Amygdala (tissue), 56 donors: ENCODE measurements around the gene UNC13B.

Experiments used
- DNase-seq, 56 donors: peaks; one replicate each; lab custom pipeline; 2025; lab: John Stamatoyannopoulos, UW

UNC13B gene

DNA sequence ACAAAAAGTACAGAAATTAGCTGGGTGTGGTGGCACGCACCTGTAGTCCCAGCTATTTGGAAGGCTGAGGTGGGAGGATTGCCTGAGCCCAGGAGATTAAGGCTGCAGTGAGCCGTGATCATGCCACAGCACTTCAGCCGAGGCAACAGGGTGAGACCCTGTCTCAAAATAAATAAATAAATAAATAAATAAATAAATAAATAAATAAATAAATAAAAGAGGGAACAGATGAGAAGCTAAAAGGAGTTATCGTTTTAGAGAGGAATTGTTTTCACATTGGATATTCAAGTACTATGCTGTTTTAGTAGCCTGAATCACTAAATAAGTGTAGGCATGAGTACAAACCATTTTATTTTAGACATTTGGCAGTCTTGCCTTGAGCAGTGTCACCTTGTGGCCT lies 151.7 kb downstream of the UNC13B start:
- no peak for DNase-seq

DNA sequence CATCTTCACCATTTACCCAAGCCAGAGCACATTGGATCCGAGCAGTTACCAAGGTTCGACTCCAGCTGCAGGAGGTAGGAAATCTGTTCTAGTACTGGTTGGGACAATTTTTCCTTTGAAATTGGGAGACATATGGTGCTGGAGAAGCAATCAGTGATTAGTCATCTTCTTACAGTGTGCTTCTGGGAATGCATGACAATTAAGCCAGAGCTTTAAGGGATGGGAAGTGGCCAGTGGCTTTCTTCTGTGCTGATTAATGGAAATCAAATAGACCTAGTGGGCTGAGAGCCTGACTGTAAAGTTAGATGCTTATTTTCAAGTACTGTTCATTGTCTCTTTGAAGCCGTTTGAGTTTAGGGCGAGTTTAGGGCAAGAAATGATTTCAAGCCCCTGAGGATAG lies 152.1 kb downstream of the UNC13B start:
- DNase-seq: no peak

DNA sequence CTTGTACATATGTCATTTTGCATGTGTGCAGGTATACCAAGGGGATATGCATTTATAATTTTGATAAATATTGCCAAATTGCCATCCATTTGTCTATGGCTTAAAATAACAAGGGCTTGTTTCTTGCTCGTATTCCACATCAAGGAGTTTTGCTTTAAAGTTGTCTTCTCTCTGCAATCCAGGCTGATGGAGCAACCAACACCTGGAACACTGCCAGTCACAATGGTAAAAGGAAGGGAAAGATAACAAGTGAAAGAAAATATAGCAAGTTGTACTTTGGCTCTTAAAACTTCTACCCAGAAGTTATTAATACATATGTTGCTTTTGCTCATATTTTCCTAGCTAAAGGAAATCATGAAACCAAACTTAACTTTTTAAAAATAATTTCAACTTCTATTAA lies 156.9 kb downstream of the UNC13B start:
- DNase-seq: no peak

DNA sequence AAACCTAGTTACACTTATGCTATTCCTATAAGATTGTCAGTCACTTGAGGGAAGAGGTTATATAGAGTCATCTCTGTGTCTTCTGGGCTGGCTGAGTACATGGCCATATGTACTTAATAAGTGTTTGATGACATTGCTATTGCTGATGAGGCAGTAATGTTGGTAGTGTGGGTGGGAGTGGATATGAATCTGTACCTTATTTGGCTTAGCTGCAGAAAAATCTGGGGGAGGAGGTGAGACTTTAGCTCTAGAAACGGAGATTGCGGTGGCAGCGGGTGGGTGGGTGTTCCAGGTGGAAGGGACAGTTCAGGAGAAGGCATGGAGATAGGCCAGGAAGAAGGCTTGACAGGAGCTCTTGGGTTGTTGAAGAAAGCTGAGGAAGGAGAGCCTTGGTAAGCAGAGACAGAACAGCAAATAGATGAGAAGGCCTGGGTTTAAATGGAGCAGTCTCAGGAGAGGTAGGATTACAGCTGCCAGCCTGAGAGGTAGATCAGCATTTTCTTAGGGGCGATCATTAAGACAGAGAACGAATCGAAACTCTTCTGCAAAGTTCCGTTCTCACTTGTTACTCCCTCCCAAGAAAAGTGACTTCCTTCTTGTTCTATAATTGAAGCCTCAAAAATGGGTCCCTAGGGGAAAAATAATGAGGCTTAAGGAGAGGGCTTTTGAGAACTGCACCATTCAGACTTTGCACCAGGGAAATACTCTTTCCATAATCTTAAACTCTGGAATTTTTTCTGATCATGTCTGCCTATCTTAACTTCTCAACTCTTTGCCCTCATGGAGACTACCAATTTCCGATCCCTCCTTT lies 160.5 kb downstream of the UNC13B start:
- peak in 11 of 56 donors; percentile 2 to 31 (median 16) for DNase-seq

DNA sequence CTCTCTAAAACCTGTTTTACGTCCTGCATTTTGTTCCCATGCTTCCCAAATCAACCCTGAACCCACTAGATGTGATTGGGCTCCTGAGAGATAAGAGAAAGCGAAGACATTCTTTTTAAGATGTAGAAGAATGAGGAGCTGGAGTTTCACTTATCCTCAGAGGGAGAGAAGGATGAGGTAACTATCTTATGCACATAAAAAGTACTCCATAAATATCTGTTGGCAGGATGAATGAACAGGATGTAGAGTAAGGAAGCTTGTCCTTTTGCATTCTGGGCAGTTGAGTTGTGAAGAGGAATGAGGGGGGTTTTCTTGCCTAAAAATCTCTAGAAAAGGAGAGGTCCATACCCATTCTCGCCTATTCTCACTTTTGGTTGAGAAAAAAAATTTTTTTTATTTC lies 163.2 kb downstream of the UNC13B start:
- DNase-seq: no peak

DNA sequence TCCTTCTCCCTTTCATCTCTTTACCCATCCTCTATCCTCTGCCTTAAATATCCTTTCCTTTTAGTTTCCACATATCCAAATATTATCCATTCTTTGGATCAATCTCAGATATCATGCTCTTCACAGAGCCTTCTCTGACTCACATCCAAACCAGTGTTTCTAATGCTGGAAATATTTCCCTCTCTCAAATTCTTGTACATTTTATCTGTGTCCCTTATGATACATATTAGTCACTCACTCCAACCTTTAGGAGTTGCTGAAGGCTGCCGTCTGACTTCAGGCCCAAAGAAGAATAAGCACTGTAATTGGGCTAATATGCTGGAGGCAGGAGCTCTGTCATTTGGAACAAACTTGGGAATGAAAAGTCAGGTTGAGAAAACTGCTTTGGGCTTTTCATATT lies 171.7 kb downstream of the UNC13B start:
- no peak for DNase-seq

DNA sequence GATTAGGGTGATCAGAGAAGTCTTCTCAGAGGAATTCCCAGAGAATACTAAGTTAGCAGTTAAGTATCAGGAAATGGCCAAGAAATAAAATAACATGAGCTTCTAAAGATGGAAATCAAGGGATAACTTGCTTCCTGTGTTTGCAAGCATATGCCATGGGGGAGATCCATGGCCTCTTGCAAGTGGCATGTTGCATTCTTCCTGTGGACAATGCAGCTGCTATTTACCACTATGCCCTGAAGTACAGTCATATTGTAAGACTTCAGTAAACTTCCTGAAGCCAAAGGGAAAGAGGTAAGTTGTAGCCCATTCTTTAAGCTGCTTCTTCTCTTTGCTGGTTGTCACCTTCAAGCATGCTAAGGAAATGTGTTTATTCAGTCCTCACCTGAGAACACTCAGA lies 173.4 kb downstream of the UNC13B start:
- DNase-seq: no peak

DNA sequence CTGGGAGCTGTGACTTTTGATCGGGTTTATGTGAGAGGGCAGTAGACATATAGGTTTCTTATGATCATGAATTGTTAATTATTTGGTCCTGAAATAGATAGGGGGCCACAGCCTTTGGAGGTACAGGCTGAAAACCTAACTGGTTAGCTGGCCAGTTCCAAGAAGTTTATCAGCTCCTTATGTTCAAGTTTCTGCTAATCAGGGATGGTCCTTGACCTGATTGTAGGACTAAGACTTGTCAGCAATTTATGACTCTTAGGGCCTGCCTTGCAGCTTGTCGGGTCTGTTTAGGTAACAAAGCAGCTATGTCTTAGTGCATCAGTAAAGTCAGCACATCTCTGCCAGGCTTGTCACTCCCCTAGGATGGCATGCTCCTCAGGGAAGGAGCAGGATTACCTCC lies 176.3 kb downstream of the UNC13B start:
- no peak for DNase-seq

DNA sequence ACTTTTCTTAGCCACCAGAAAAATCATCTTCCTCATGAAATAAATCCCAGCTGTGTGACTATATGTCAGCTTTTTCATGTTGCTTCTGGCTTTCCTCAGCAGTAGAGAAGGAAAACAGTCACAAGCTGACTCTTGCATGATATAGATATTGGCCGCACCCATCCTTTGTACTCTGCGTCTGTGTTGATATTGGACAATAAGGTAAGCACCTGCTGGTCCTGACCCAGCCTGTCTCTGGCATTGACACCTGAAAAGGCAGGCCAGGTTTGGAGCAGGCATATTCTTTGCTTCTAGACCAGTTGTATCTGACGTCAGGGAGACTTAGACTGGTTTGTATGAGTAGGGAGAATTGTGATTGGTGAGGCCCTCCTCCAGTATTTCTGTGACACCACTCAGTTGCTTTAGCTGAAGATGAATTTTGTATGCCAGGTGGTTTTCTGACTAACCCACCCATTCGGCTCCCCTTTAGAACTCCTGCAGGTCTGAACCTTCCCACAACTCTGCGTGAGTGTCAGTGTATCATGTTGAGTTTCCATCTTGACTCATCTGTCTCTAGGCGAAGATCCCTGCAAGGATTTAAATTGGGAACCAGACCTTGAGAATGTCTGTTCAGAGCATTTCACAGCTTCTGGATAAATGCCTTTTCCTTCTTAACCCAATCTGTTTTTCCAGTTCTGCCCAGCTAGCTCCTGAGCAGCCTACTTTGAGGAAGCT lies 176.9 kb downstream of the UNC13B start:
- DNase-seq: peak in 1 of 56 donors; percentile 7

DNA sequence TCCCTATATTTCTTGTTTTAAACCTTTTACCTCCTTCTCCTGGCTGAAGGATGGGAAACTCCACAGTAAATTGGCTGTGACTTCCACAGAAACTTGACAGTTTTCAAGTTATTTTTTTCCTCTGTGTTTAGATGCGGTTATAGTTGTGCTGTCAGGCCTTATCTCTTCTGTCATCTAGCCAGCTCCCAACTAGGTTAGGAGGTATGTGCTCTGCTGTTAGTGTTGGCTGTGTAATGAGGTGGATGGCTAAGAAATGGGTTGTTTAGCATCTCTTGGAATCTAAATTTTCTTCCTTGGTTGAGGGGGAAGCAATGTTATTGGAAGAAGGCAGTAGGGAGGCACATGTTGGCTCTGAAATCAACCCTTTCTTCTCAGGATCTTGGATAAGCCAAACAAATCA lies 178.2 kb downstream of the UNC13B start:
- no peak for DNase-seq

DNA sequence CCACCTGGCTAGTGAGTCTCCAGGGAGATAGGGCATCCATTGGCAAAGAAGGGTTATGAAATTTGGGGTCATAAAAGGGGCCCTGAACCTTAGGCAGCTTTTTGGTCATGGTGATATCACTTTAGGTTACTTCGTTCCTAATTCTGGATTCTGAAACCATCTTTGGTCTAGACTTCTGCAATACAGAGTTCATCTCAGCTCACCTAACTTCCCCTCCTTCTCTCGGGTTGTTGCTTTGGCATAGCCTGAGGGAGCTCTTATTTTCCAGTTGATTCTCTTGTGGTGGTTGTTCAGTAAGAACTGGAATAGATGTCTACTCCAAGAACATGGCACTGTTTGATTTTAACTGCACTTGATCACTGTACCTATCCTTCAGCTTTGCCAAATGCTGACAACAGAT lies 179.2 kb downstream of the UNC13B start:
- DNase-seq: no peak

DNA sequence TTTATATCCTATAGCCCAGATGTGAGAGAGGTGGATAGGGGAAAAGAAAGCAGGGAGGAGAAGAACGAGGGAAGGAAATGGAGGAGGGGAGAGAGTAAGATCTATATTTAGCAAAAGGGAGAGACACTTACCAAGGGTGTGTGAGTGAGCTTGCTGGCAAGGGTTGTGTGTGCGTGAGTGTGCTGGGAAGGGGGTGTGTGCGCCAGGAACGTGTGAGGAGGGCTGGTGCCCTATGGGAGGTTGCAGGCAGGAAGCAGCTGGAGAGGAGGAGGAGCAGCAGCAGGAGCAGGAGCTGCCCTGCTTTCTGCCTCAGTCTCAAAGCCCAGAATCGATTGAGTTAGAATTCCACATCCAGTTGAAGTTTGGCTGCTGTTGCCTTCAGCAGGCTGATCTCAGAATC lies 179.8 kb downstream of the UNC13B start:
- peak in 21 of 56 donors; percentile 2 to 56 (median 20) for DNase-seq

DNA sequence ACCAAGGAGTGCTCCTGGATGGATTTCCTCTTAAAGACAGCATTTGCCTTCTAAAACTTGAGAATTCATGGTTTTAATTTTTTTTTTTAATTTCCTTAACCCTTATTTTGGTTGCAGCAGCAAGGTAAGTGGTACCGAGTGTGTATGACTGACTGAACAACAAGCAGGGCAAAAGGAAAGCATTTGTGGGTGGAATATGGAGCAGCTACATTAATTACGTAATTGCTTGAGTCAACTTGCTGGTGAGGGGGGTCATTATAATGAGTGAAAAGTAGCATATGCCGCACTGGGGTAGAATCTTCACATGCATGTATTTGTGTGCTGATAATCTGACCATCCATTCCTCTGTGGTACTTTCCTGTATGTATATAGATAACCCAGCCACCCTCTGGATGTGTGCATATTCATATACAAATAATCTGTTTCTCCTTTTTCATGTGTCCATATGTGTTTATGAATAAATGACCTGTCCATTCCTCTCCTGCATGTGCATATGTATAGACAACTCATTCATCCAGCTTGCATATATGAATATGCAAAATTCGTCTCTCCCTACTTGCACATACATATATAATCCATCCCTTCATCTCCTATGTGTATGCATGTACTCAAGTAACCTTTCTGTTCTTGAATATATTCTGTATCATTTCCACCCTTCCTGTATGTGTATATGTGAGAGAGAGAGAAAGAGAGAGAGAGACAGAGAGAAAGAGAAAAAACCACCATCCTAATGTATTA lies 180.6 kb downstream of the UNC13B start:
- DNase-seq: no peak

DNA sequence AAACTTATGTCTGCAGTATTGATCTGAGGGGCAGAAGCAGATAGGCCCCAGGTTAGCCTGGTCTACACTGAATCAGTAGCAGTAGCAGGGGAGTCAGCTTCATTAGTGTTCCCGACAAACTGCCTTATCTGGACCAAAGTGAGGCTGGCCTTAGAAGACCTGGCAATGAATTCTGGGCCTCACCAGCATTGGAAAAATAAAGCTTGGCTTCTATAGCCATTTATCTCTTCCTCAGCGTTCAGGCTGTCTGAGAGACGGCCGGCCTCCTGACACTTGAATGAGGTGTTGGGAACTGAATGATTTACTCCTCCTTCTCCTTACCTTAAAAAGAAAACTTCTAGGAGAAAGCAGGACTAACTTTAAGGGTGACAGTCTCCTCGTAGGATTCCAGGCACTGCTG lies 186.3 kb downstream of the UNC13B start:
- no peak for DNase-seq

DNA sequence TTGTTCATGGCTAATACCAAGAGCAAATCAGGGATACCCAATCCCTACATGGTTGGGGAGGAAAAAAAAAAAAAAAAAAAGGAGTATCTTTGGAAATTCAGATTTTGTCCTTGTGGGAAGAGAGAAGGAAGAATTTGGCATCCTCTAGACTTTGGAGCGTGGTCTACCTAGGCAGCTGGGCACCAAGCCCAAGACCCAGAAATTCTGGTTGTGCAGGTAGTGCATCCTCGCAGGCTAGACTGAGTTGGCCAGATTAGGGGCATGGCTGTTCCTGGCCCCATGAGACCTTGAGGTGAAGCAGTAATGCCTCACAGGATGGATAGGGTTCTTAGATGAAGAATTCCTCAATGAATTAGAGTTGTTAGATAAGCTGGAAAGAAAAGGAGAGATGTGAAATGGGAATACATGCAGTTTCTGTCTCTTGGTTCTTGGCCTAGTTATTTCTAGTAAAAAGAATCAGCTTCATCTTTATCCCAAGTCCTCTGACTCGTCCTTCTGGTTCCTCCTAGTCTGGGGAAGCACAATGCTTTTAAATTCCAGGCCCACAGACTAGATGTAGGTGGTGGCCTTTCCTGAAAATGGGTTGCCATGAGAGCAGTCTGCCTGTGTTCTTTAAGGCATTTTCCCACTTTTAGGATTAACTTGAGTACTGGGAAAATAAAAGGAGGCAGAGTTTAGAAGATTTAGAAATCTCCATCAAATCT lies 187.6 kb downstream of the UNC13B start:
- no peak for DNase-seq

DNA sequence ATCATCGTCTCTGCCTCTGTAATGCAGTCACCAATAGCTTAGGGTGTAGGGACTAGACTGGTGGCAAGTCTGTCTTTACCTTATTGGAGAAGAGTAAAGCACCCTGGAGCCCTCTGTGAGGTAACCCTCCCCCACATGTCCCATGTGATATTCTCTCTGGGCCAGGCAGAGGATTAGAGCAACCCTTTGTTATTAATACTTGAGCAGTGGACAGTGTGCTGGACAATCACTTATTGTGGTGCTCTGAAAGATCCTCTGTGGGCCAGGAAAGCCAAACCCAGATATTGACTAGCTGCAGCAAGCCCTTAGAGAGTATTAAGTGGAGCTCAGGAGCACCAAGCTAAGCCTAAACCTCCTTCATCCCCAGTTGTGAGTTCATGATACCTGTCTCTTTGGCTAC lies 188.4 kb downstream of the UNC13B start:
- peak in 35 of 56 donors; percentile 2 to 83 (median 39) for DNase-seq

DNA sequence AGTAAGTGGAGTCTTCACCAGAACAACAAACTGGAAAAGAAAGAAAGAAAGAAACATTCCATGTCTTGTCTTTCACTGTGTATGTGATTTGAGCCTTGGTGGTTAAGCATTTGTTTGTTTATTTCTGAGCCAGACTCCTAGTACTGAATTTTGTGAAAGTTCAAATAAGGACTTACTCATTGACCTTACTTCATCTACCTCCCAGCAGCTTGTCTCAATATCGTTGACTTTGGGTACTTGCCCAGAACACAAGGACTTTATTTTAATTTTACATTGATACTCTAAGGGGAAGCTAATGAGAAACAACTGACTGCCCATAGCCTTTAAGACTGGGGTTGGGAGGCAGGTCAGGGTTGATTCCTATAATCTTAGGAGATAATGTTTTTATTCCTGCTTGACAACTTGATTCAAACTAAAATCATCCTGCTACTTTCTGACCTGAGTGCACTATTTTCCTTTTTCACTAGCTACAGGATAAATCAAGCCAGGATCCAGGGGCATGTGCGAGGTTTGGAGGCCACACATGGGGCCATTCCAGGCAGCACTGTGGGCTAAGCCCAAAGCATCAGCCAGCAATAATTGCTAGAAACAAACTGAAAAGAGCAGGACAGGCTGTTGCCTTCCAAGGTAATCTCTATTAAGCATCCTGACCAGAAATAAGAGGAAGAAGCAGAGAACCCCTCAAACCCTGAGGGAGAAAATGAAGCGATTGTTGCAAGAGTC lies 189.2 kb downstream of the UNC13B start:
- DNase-seq: no peak

DNA sequence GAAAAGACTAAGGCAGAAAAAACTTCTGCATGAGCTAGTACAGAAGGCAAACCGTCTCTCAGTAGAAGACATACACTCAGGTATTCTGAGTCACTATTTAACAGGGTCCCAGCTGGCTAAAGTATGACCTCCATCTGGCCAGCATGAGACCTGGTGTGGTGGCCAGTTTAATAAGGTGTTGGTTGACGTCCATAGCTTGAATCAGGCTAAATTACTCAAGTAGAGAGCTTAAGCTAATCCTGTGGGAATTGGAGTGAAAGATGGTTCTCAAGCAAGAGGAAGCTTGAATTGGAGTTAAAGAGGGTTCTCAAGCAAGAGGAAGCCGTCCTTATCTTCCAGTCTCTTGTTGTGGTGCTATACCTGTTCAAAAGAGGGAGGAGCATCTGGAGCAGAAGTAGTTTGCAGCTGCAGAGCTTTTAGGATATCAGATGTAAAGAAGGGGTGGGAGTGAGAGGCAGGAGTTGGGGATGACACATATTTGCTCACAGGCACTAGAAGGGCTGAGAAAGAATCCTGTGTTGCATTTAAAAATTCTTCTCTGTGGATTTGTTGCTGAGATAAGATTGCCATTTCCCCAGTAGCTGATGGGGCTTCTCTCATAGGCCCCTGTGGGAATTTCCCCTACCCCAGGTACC lies 192.0 kb downstream of the UNC13B start:
- no peak for DNase-seq

DNA sequence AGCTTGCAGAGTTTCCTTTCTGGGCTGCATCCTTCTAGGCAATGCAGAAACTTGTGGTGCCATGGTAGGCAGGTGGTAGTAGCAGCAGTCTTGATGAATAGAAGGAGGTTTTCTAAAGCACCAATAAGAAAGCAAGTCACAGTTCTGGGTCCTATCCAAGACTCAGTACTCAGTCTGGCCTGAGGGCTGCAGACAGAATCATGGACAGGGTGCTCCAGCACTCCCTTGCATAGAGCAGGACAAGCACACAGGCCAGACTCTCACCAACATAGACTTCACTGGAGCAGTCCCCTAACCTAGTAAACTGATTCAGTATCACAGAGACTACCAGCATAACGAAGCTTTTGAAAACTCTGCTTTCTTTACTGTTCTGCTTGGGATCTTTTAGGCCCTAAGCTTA lies 194.1 kb downstream of the UNC13B start:
- no peak for DNase-seq

DNA sequence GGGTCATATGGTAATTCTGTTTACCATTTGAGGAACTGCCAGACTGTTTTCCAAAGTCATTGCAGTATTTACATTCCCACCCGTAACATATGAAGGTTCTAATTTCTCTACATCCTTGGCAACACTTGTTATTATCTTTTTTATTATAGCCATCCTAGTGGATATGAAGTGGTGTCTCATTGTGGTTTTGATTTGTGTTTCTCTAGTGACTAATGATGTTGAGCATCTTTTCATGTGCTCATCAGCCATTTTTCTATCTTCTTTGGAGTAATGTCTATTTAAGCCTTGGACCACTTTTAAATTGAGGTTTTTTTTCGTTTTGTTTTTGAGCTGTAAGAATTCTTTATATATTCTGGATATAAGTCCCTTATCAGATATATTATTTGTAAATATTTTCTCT lies 195.3 kb downstream of the UNC13B start:
- no peak for DNase-seq
